Stimulated activated CD8-positive, alpha-beta memory T cell treated with anti-CD3 and anti-CD28 coated beads, Interleukin-4, amount 100 ng/mL, for 24 hours (primary cell): Measurements from ENCODE around the gene IBA57.
"Not testable (repeated sequence)": the region's sequence is repeated elsewhere in the genome, so short reads cannot be mapped to it uniquely, and the experiment has no call there.

Source experiments
- DNase-seq: peaks from one replicate; pipeline ENCODE4 v3.0.0-alpha.2; 2020; ENCODE audit warnings: low read depth

The IBA57 gene

GRCh38 chr1:228212966-228213844 is 47.6 kb downstream of the IBA57 start:
- peak; percentile 93 for DNase-seq

DNA sequence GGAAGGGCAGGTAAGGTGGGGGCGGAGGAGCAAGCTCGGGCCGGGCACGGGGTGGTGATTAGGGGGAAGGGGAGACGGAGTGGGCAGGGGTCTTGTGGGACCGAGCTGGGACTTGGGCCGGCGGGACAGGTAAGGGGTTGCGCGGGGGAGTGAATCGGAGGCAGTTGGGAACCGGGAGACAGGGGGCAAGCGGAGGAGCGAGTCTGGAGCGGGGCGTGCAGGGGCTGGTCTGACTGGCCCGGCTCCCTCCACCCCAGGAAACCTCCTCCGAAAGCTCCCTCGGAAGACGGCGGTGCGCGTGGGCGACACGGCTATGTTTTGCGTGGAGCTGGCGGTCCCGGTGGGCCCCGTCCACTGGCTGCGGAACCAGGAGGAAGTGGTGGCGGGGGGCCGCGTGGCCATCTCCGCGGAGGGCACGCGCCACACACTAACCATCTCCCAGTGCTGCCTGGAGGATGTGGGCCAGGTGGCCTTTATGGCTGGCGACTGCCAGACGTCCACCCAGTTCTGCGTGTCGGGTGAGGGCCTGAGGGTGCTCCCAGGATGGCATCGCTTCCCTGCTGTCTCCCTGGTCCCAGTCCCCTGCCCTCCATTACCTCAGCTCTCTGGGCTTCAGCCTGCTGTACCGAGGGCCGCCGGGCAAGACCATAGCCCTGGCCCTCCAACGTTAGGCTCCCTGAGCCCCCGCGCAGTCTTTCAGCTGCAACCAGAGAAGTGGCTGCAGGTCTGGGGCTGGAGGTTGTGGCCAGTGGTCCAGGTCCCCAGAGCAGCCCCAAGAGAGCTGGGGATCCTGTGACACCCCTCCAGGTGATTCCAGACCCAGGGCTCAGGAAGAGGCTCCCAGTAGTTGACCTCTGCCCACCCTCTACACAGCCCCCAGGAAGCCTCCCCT is 48.6 kb downstream of the IBA57 start:
- no peak for DNase-seq

GRCh38 chr1:228214921-228215662 is 49.5 kb downstream of the IBA57 start:
- no peak for DNase-seq

- no peak for DNase-seq
Measured at GRCh38 chr1:228215663-228216116, 50.1 kb downstream of the IBA57 start.

GRCh38 chr1:228216371-228217320 is 51.0 kb downstream of the IBA57 start:
- no peak for DNase-seq

DNA sequence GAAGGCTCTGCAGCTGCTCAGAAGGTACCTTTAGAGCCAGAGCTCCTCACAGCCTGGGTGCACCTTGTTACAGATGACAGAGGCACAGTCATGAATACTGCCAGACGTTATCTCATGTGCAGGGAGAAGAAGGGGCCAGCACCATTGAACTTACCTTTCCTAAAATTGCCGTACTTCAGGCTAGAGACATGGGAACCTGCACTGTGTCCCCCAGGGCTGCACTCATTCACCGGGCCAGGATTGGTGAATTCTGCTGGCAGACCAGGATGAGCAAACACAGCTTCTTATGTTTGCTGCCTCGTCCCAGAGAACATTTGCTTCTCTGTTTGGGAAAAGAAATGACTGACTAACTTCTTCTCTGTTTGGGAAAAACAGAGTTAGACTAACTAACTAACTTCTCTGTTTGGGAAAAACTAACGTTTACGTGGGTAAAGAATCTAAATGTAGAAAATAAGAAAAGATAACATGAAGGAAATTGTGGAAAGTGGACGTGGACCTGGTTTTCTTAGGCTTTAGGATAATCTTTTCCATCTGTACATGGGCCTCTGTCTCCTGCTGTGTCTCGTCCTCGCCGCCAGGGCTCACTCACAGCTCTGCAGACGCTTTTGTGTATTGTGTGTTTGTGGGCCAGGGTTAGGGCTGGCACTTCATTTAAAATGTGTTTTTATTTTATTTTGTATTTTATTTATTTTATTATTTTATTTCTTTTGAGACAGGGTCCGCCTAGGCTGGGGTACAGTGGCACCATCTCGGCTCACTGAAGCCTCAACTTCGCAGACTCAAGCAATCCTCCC is 52.1 kb downstream of the IBA57 start:
- DNase-seq = no peak

DNA sequence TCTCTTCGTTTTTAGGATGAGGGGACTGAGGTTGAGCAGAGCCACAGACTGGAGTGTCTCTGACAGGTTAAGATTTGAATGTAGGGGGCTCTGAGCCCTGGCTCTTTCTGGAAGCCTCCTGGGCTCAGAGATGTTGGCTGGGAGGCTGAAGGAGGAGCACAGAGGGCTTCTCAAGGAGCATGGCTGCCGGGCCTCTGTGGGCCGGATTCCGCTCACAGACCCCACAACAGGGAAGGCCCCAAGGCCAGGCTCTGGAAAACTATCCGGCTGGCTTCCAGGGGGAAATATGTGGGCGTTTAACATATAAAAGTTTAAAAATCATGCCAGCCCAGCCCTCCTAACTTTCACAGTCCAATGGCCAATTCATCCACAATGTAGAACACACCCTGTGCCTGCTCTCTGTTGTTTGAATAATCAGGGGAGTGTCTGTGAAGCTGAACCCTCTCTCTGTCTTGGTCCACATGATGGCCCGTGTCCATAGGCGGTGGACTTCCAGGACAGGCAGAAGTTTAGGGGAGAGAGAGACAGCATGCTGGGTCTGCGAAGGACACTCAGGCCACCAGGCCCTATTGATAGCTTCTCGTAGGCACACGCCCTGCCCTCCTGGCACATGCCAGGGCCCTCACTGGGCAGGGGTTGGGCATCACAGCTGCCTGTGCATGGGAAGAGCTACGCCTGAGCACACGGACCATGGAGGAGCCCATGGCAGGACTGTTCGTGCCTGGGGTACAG is 53.1 kb downstream of the IBA57 start:
- DNase-seq = no peak

DNA sequence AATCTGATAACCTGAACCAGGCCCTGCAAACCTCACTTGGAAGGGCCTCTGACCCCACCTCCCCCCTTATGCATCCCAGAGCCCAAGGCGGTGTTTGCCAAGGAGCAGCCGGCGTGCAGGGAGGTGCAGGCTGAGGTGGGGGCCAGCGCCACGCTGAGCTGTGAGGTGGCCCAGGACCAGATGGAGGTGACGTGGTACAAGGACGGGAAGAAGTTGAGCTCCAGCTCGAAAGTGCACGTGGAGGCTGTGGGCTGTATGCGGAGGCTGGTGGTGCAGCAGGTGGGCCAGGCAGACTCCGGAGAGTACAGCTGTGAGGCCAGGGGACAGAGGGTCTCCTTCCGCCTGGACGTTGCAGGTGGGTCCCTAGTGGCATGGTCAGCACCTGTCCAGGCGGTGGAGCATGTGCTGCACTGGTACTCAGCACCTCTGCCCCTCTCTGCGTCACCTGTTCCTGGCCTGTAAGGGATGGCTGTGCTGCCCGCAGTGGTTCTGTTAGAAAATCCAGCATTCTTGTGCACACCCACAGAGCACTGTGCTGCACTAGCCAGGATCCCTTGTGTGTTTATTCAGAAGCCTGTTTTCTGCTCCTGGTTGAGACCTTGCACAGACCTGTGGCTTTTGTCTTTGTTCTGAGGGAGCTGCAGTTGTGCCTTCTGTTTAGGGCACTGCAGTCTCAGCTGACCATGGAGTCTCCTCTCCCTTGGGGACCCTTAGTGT is 53.8 kb downstream of the IBA57 start:
- no peak for DNase-seq

- no peak for DNase-seq
Measured at GRCh38 chr1:228219962-228220780, 54.6 kb downstream of the IBA57 start.

GRCh38 chr1:228221097-228221496 is 55.5 kb downstream of the IBA57 start:
- DNase-seq = not testable (repeated sequence)

- no peak for DNase-seq
Measured at GRCh38 chr1:228222548-228222947, 56.9 kb downstream of the IBA57 start.

DNA sequence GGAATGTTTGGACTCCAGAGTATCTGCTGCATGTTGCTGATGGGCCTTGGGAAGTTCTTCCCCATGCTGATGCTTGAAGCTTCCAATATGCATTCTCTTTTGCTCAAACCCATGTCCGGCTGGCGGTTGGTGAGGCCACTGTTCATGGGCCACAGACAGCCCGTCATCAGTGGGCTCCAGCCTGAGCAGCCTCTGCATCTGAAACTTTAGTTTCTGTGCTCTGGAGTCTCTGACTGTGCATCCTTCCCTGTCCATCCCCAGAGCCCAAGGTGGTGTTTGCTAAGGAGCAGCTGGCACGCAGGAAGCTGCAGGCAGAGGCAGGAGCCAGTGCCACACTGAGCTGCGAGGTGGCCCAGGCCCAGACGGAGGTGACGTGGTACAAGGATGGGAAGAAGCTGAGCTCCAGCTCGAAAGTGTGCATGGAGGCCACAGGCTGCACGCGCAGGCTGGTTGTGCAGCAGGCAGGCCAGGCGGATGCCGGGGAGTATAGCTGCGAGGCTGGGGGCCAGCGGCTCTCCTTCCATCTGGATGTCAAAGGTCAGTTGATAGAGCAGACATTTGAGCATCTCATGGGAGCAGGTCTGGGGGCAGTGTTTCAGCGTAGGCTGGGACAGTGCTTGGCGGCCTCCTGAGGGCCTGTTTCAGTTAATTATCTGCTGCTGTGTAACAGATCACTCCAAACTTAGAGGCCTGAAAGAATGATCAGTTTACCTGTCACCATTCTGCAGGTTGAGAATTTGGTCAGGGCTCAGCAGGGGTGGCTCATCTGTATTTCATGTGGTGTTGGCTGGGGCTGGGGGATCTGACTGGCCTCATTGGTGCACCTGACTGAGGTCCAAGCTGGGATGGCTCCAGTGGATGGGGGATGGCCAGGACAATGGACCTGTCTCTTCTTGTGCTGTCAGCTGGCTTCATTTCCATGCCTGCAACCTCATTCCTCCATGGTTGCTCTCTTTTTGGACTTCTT is 58.9 kb downstream of the IBA57 start:
- DNase-seq = no peak

DNA sequence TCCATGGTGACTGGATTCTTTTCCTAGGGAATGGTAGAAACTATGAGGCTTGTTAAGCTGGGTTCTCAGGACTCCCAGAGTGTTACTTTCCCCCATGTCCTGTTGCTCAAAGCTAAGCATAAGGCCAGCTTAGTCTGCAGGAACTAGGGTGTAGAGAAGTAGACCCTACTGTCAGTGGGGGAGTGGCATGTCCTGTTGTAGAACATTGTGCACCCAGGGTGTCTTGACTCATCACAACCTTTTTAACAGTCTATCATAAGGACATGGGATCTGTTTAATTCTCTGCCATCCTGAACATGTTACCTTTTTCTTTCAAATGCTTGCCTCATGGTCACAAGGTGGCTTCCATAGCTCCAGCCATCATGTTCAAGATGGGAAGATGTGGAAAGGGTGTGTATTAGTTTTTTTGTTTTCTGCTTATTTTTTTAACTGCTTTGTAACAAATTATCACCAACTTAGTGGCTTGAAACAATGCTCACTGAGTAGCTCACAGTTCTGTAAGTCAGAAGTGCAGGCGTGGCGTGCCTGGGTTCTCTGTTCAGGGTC is 59.6 kb downstream of the IBA57 start:
- no peak for DNase-seq

GRCh38 chr1:228225740-228226139 is 60.1 kb downstream of the IBA57 start:
- DNase-seq = no peak

GRCh38 chr1:228226141-228226874 is 60.7 kb downstream of the IBA57 start:
- DNase-seq = no peak
